Measurements from ENCODE around the gene STRN4. TPM values are rescaled to one million over a fixed set of nuclear protein-coding genes. Genes with fewer than 3 reads are reported as not detected.
A peak's percentile ranks its signal among the peaks of the same experiment; 100 is the strongest.

STRN4 gene
- total RNA-seq, 4 donors from 2014 or later = 77.4 to 127 (median 87.4) TPM

GRCh38 chr19:46718157-46718933 lies 27.9 kb downstream of the STRN4 start:
- no peaks in the 10 kb centered on the region for H3K9me3 ChIP-seq
- peaks cover 2 to 41% (median 12%) of the 10 kb centered on the region in 3 donors for H3K36me3 ChIP-seq
- no peak overlapping the region for H3K4me3 ChIP-seq
- DNase-seq (ENCODE audit: low spot score in 2 of 2) = no peak
- no peaks in the 10 kb centered on the region for H3K27me3 ChIP-seq
- WGBS, 2 donors = 47 to 51% methylated on average over 15 to 17 of the region's 17 CpGs
- H3K27ac ChIP-seq = peak overlapping the region in 3 of 4 donors; percentile 92 to 98 (median 96)
- H3K4me1 ChIP-seq = peaks cover 0 to 39% (median 28%) of the 10 kb centered on the region in 4 donors
- TF ChIP-seq POLR2A (IDR thresholded peaks at IDR 0.05) = no peak

- TF ChIP-seq EP300 (IDR thresholded peaks at IDR 0.05) (no peak), POLR2A (IDR thresholded peaks at IDR 0.05) (no peak)
- TF ChIP-seq, protein P1, sequence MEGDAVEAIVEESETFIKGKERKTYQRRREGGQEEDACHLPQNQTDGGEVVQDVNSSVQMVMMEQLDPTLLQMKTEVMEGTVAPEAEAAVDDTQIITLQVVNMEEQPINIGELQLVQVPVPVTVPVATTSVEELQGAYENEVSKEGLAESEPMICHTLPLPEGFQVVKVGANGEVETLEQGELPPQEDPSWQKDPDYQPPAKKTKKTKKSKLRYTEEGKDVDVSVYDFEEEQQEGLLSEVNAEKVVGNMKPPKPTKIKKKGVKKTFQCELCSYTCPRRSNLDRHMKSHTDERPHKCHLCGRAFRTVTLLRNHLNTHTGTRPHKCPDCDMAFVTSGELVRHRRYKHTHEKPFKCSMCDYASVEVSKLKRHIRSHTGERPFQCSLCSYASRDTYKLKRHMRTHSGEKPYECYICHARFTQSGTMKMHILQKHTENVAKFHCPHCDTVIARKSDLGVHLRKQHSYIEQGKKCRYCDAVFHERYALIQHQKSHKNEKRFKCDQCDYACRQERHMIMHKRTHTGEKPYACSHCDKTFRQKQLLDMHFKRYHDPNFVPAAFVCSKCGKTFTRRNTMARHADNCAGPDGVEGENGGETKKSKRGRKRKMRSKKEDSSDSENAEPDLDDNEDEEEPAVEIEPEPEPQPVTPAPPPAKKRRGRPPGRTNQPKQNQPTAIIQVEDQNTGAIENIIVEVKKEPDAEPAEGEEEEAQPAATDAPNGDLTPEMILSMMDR (IDR thresholded peaks at IDR 0.05) = no peak
- Histone ChIP-seq H3K9me3 (no peaks in the 10 kb centered on the region), H3K27ac (peak overlapping the region; percentile 92 to 98 (median 96)), H3K4me1 (peaks cover 0 to 41% (median 28%) of the 10 kb centered on the region in 4 donors), H3K27me3 (no peaks in the 10 kb centered on the region), H3K36me3 (peaks cover 0 to 35% (median 10%) of the 10 kb centered on the region in 3 donors), H3K4me3 (peak overlapping the region; percentile 59 to 81 (median 72))
- no peak for DNase-seq (ENCODE audit: low spot score in 2 of 2)
- WGBS, 2 donors = 24 to 37% methylated on average over 6 to 9 of the region's 9 CpGs
Observed at GRCh38 chr19:46717716-46718143, 28.5 kb downstream of the STRN4 start.

DNA sequence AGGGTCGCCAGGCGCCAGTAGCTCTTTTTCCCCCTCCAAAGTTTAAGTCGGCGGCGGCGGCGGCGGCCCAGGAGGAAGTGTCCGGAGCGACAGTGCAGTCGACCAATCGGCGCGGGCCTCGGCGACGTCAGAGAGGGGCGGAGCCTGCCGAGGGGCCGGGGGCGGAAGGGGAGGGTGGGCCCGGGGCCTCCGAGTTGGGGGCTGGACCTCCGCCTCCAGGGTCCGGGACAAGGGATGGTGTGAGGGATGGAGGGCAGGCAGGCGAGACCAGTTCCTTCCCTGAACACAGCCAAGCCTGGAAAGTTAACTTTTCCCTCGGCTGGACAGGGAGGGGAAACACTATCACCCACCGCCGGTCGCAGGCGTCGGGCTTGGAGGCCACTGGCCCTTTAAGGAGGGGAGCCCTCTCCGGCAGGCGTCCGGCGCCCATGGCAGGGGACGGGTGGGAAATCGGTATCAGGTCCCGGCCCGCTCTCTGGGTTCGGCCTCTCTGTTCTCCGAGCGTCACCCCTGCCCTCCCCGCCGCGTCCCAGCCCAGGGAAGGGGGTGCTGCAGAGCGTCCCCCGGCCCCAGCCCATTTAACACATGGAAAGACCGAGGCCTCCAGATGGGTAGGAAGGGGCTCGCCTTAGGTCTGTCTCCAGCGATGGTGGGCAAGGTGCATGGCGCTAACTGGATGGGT lies 29.1 kb downstream of the STRN4 start, which contains the start of gene PRKD2:
Gene PRKD2, minus strand, starts transcription at position 81 of the 682 bp plus-strand sequence. CDS start 744 bp downstream, outside the sequence.
- H3K9me3 ChIP-seq = no peaks in the 10 kb centered on the region
- peaks cover 0 to 29% (median 6%) of the 10 kb centered on the region in 3 donors for H3K36me3 ChIP-seq
- DNase-seq (ENCODE audit: low spot score in 2 of 2) = peak; percentile 83 to 89
- H3K4me1 ChIP-seq = peaks cover 0 to 41% (median 28%) of the 10 kb centered on the region in 4 donors
- TF ChIP-seq, protein P1 (IDR thresholded peaks at IDR 0.05) = peak in 1 of 5 experiments; percentile 24
- TF ChIP-seq POLR2A (IDR thresholded peaks at IDR 0.05) = peak in 1 of 2 donors; percentile 53
- peak in 1 of 2 donors; percentile 72 for TF ChIP-seq EP300 (IDR thresholded peaks at IDR 0.05)
- H3K27me3 ChIP-seq = no peaks in the 10 kb centered on the region
- 0% methylated on average over 24 to 38 of the region's 52 CpGs for WGBS, 2 donors
- H3K27ac ChIP-seq = peak within 1 kb of the TSS; percentile 92 to 98 (median 96)
- peak within 1 kb of the TSS; percentile 59 to 81 (median 72) for H3K4me3 ChIP-seq

- peak overlapping the region; percentile 59 to 81 (median 72) for H3K4me3 ChIP-seq
- H3K27me3 ChIP-seq = no peaks in the 10 kb centered on the region
- H3K9me3 ChIP-seq = no peaks in the 10 kb centered on the region
- DNase-seq (ENCODE audit: low spot score in 2 of 2) = no peak
- TF ChIP-seq, protein P1 (IDR thresholded peaks at IDR 0.05) = no peak
- TF ChIP-seq POLR2A (IDR thresholded peaks at IDR 0.05) (no peak), EP300 (IDR thresholded peaks at IDR 0.05) (no peak)
- 0 to 1% methylated on average over 17 to 20 of the region's 20 CpGs for WGBS, 2 donors
- peak overlapping the region; percentile 92 to 98 (median 96) for H3K27ac ChIP-seq
- H3K4me1 ChIP-seq = peaks cover 0 to 41% (median 28%) of the 10 kb centered on the region in 4 donors
- H3K36me3 ChIP-seq = peaks cover 0 to 24% (median 6%) of the 10 kb centered on the region in 3 donors
Observed at GRCh38 chr19:46716672-46717033, 29.6 kb downstream of the STRN4 start.

DNA sequence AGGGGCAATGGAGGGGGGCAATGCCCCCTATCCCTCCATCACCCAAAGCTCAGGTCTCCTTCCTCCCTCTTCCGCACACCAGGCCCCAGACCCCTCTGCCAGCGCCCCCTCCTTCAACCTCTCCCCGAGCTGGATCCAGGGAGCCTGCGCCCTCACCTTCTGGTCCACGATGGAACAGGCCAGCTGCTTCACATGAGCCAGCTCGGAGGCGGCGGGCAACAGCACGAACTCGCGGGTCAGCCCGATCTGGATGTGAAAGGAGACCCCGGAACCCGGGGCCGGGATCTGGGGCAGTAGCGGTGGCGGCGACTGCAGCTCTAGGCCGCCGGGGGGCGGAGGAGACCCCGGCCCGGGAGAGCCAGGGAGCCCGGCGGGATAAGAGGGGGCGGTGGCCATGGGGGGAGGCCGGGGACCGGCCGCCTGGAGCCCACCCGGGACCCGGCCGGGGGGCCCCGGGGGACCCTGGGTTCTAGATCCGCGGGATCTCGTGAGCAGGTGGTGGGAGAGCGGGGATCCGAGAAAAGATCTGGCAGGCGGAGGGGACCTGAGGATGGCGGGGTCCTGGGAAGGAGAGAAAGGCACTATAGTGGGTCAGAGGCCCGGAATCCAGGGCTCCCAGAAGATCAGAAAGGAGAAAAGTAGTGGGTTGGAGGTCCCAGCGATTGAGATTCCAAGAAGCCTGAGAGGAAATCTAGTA lies 30.1 kb downstream of the STRN4 start:
- WGBS, 2 donors = 0 to 1% methylated on average over 29 to 34 of the region's 42 CpGs
- no peak for DNase-seq (ENCODE audit: low spot score in 2 of 2)
- no peaks in the 10 kb centered on the region for H3K9me3 ChIP-seq
- peaks cover 0 to 19% (median 6%) of the 10 kb centered on the region in 3 donors for H3K36me3 ChIP-seq
- peaks cover 0 to 41% (median 28%) of the 10 kb centered on the region in 4 donors for H3K4me1 ChIP-seq
- TF ChIP-seq EP300 (IDR thresholded peaks at IDR 0.05) (no peak), POLR2A (IDR thresholded peaks at IDR 0.05) (no peak)
- TF ChIP-seq, protein P1 (IDR thresholded peaks at IDR 0.05) = no peak
- H3K27me3 ChIP-seq = no peaks in the 10 kb centered on the region
- H3K27ac ChIP-seq = peak overlapping the region; percentile 92 to 98 (median 96)
- H3K4me3 ChIP-seq = peak overlapping the region; percentile 59 to 81 (median 72)

All from tibial nerve (tissue), 4 donors.